Measurements from ENCODE around the gene HMCN1. TPM values are rescaled to one million over a fixed set of nuclear protein-coding genes. Genes with fewer than 3 reads are reported as not detected.
A peak's percentile ranks its signal among the peaks of the same experiment; 100 is the strongest.

HMCN1 gene
- total and polyA plus RNA-seq, 4 donors, result 3.2 to 149 (median 15.4) TPM

GRCh38 chr1:186054003-186054402, 319.8 kb downstream of the HMCN1 start:
- Histone ChIP-seq H3K9me3 (ENCODE audit: control insufficient read depth in 4 of 4, insufficient read depth in 3 of 4, low read length in 3 of 4) (no peaks in the 10 kb centered on the region), H3K27ac (ENCODE audit: low read depth in 1 of 2, low read length in 1 of 2) (no peak overlapping the region), H3K9ac (ENCODE audit: insufficient read depth in 1 of 2, low read length in 2 of 2) (no peak overlapping the region), H3K27me3 (ENCODE audit: control insufficient read depth in 3 of 3, insufficient read depth in 3 of 3, low read length in 2 of 3) (no peaks in the 10 kb centered on the region), H3K4me1 (ENCODE audit: control insufficient read depth in 5 of 5, insufficient read depth in 5 of 5, low read length in 5 of 5) (peaks cover 0 to 6% (median 0%) of the 10 kb centered on the region in 5 donors), H3K36me3 (ENCODE audit: control insufficient read depth in 4 of 4, insufficient read depth in 4 of 4, low read length in 4 of 4) (peaks cover 0 to 8% (median 3%) of the 10 kb centered on the region in 4 donors), H3K4me3 (no peak overlapping the region)
- peak in 1 of 3 donors; percentile 10 for DNase-seq
- WGBS, 2 donors, result 78 to 86% methylated on average over 2 of the region's 2 CpGs
- TF ChIP-seq, protein P1, sequence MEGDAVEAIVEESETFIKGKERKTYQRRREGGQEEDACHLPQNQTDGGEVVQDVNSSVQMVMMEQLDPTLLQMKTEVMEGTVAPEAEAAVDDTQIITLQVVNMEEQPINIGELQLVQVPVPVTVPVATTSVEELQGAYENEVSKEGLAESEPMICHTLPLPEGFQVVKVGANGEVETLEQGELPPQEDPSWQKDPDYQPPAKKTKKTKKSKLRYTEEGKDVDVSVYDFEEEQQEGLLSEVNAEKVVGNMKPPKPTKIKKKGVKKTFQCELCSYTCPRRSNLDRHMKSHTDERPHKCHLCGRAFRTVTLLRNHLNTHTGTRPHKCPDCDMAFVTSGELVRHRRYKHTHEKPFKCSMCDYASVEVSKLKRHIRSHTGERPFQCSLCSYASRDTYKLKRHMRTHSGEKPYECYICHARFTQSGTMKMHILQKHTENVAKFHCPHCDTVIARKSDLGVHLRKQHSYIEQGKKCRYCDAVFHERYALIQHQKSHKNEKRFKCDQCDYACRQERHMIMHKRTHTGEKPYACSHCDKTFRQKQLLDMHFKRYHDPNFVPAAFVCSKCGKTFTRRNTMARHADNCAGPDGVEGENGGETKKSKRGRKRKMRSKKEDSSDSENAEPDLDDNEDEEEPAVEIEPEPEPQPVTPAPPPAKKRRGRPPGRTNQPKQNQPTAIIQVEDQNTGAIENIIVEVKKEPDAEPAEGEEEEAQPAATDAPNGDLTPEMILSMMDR (IDR thresholded peaks at IDR 0.05; ENCODE audit: control extremely low read depth, extremely low read depth), result no peak
- no peak for ATAC-seq (ENCODE audit: insufficient read depth, low FRiP score)

GRCh38 chr1:186054932-186055331, 320.7 kb downstream of the HMCN1 start:
- Histone ChIP-seq H3K4me3 (no peak overlapping the region), H3K27me3 (ENCODE audit: control insufficient read depth in 3 of 3, insufficient read depth in 3 of 3, low read length in 2 of 3) (no peaks in the 10 kb centered on the region), H3K9ac (ENCODE audit: insufficient read depth in 1 of 2, low read length in 2 of 2) (no peak overlapping the region), H3K9me3 (ENCODE audit: control insufficient read depth in 4 of 4, insufficient read depth in 3 of 4, low read length in 3 of 4) (no peaks in the 10 kb centered on the region), H3K36me3 (ENCODE audit: control insufficient read depth in 4 of 4, insufficient read depth in 4 of 4, low read length in 4 of 4) (peaks cover 0 to 6% (median 3%) of the 10 kb centered on the region in 4 donors), H3K27ac (ENCODE audit: low read depth in 1 of 2, low read length in 1 of 2) (no peak overlapping the region), H3K4me1 (ENCODE audit: control insufficient read depth in 5 of 5, insufficient read depth in 5 of 5, low read length in 5 of 5) (peaks cover 0 to 6% (median 0%) of the 10 kb centered on the region in 5 donors)
- TF ChIP-seq, protein P1 (IDR thresholded peaks at IDR 0.05; ENCODE audit: control extremely low read depth, extremely low read depth), result no peak
- ATAC-seq (ENCODE audit: insufficient read depth, low FRiP score) (no peak), DNase-seq (no peak)
- 77 to 93% methylated on average over 2 of the region's 2 CpGs for WGBS, 2 donors

- H3K9ac ChIP-seq (ENCODE audit: insufficient read depth in 1 of 2, low read length in 2 of 2), result no peak overlapping the region
- no peak overlapping the region for H3K4me3 ChIP-seq
- H3K4me1 ChIP-seq (ENCODE audit: control insufficient read depth in 5 of 5, insufficient read depth in 5 of 5, low read length in 5 of 5), result peaks cover 0 to 6% (median 0%) of the 10 kb centered on the region in 5 donors
- WGBS, 2 donors, result 64 to 66% methylated on average over 2 of the region's 2 CpGs
- ATAC-seq (ENCODE audit: insufficient read depth, low FRiP score), result no peak
- no peaks in the 10 kb centered on the region for H3K9me3 ChIP-seq (ENCODE audit: control insufficient read depth in 4 of 4, insufficient read depth in 3 of 4, low read length in 3 of 4)
- no peaks in the 10 kb centered on the region for H3K27me3 ChIP-seq (ENCODE audit: control insufficient read depth in 3 of 3, insufficient read depth in 3 of 3, low read length in 2 of 3)
- TF ChIP-seq, protein P1 (IDR thresholded peaks at IDR 0.05; ENCODE audit: control extremely low read depth, extremely low read depth), result no peak
- H3K36me3 ChIP-seq (ENCODE audit: control insufficient read depth in 4 of 4, insufficient read depth in 4 of 4, low read length in 4 of 4), result peaks cover 0 to 6% (median 3%) of the 10 kb centered on the region in 4 donors
- DNase-seq, result no peak
- no peak overlapping the region for H3K27ac ChIP-seq (ENCODE audit: low read depth in 1 of 2, low read length in 1 of 2)
Observed at GRCh38 chr1:186055846-186056245, 321.7 kb downstream of the HMCN1 start.

DNA sequence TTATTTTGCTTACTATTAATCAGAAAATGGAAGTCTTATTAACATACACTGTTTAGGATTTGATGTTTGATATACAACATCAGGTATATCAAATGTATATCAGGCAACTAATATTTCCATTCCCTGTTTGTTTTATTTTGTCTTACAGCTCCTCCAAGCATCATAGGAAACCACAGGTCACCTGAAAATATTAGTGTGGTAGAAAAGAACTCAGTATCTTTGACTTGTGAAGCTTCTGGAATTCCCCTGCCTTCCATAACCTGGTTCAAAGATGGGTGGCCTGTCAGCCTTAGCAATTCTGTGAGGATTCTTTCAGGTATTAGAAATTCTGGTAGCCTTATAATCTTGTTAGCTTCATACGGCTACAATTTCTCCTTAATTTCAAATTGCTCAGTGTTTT, 322.9 kb downstream of the HMCN1 start:
- no peak overlapping the region for H3K27ac ChIP-seq (ENCODE audit: low read depth in 1 of 2, low read length in 1 of 2)
- H3K9ac ChIP-seq (ENCODE audit: insufficient read depth in 1 of 2, low read length in 2 of 2), result no peak overlapping the region
- no peaks in the 10 kb centered on the region for H3K9me3 ChIP-seq (ENCODE audit: control insufficient read depth in 4 of 4, insufficient read depth in 3 of 4, low read length in 3 of 4)
- H3K27me3 ChIP-seq (ENCODE audit: control insufficient read depth in 3 of 3, insufficient read depth in 3 of 3, low read length in 2 of 3), result no peaks in the 10 kb centered on the region
- H3K36me3 ChIP-seq (ENCODE audit: control insufficient read depth in 4 of 4, insufficient read depth in 4 of 4, low read length in 4 of 4), result peaks cover 0 to 6% (median 3%) of the 10 kb centered on the region in 4 donors
- no peak overlapping the region for H3K4me3 ChIP-seq
- TF ChIP-seq, protein P1 (IDR thresholded peaks at IDR 0.05; ENCODE audit: control extremely low read depth, extremely low read depth), result no peak
- peaks cover 0 to 6% (median 0%) of the 10 kb centered on the region in 5 donors for H3K4me1 ChIP-seq (ENCODE audit: control insufficient read depth in 5 of 5, insufficient read depth in 5 of 5, low read length in 5 of 5)
- DNase-seq (no peak), ATAC-seq (ENCODE audit: insufficient read depth, low FRiP score) (no peak)
- WGBS, 2 donors, result 90 to 94% methylated on average over 1 of the region's 1 CpG

All from lung (tissue), 12 donors.